Stimulated activated CD8-positive, alpha-beta memory T cell treated with anti-CD3 and anti-CD28 coated beads, Interleukin-7, amount 100 ng/mL, for 1 hour (primary cell): ENCODE data around the gene RAP2C.
"Not testable (repeated sequence)": the region's sequence is repeated elsewhere in the genome, so short reads cannot be mapped to it uniquely, and the experiment has no call there.

Source experiments
- DNase-seq, 2 donors: peaks; one replicate each; pipeline ENCODE4 v3.0.0-alpha.2; 2020; ENCODE audit warnings: low read depth in 2 of 2

RAP2C gene

GRCh38 chrX:132199941-132200340 lies 19.3 kb downstream of the RAP2C start:
- DNase-seq, result no peak

GRCh38 chrX:132193872-132194574 lies 25.2 kb downstream of the RAP2C start:
- no peak for DNase-seq

GRCh38 chrX:132191938-132192337 lies 27.3 kb downstream of the RAP2C start:
- DNase-seq, result no peak

- no peak for DNase-seq
These were observed 31.1 kb downstream of the RAP2C start for GRCh38 chrX:132188175-132188574.

- DNase-seq, result no peak
These were observed 31.8 kb downstream of the RAP2C start for GRCh38 chrX:132187451-132187850.

GRCh38 chrX:132184871-132185270 lies 34.4 kb downstream of the RAP2C start:
- no peak for DNase-seq

GRCh38 chrX:132181364-132181763 lies 37.9 kb downstream of the RAP2C start:
- DNase-seq, result no peak

- DNase-seq, result no peak
These were observed 38.3 kb downstream of the RAP2C start for GRCh38 chrX:132180929-132181328.

- no peak for DNase-seq
These were observed 45.6 kb downstream of the RAP2C start for GRCh38 chrX:132173647-132174046.

- no peak for DNase-seq
These were observed 47.4 kb downstream of the RAP2C start for GRCh38 chrX:132171881-132172280.

- DNase-seq, result no peak
These were observed 47.8 kb downstream of the RAP2C start for GRCh38 chrX:132171478-132171877.

GRCh38 chrX:132169554-132169953 lies 49.7 kb downstream of the RAP2C start:
- no peak for DNase-seq

- DNase-seq, result no peak
These were observed 53.6 kb downstream of the RAP2C start for GRCh38 chrX:132165651-132166050.

GRCh38 chrX:132165005-132165404 lies 54.2 kb downstream of the RAP2C start:
- no peak for DNase-seq

- DNase-seq, result not testable (repeated sequence)
These were observed 56.2 kb downstream of the RAP2C start for GRCh38 chrX:132163094-132163493.

GRCh38 chrX:132153166-132153565 lies 66.1 kb downstream of the RAP2C start:
- DNase-seq, result no peak
